ENCODE results near the gene RAB38. TPM values are rescaled to one million over a fixed set of nuclear protein-coding genes. Genes with fewer than 3 reads are reported as not detected.

The RAB38 gene
- total and polyA plus RNA-seq, 2 donors: 9.9 to 12.5 TPM

DNA sequence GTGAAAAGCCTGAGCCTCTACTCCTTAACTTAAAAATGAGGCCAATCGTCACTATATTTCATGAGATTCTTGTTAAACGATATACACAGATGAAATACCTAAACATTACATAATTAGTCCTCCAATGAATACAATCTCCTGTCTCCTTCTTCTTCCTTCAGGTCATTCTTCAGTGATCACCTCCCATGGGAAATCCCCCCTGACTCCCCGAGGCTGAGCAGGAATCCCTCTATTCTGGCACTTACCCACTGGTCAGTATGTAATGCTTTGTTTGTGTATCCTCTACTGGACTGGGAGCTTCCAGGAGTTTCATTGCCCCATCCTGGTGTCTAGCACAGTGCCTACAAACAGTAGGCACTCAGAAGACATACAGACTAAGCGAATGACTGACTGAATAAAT lies 52.3 kb downstream of the RAB38 start:
- Histone ChIP-seq H3K4me3 (ENCODE audit: low read length in 2 of 2) (no peak overlapping the region), H3K9me3 (ENCODE audit: control insufficient read depth in 2 of 2, insufficient read depth in 1 of 2, low read length in 1 of 2) (no peaks in the 10 kb centered on the region), H3K4me1 (ENCODE audit: control insufficient read depth in 2 of 2, insufficient read depth in 2 of 2, low read length in 2 of 2) (no peaks in the 10 kb centered on the region), H3K27me3 (ENCODE audit: control insufficient read depth in 2 of 2, insufficient read depth in 1 of 2, low read length in 1 of 2) (no peaks in the 10 kb centered on the region), H3K27ac (ENCODE audit: low read depth in 1 of 2, low read length in 1 of 2) (no peak overlapping the region), H3K36me3 (ENCODE audit: control insufficient read depth in 2 of 2, insufficient read depth in 2 of 2, low read length in 1 of 2) (no peaks in the 10 kb centered on the region)
- no peak for DNase-seq (ENCODE audit: low read depth in 6 of 9, low spot score in 9 of 9)
- 94% methylated on average over 4 of the region's 4 CpGs for WGBS

DNA sequence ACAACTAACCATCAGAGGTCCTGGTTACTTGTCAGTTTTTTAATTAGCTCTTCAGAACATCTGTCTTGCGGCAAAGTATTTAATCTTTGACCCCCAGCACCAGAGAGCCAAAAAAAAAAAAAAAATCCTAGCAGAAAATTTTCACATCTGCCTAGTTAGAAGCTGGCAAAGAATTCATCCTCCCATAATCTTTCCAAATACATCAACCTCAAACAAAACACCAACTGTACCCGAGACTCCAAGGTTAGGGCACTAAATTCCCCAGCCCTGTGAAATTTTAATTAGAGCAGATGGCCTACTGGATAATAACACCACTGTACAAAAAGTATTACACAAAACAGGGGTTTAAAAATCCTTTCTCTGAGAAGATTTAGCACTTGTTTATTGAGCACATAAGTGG lies 55.7 kb downstream of the RAB38 start:
- H3K27me3 ChIP-seq (ENCODE audit: control insufficient read depth in 2 of 2, insufficient read depth in 1 of 2, low read length in 1 of 2): no peaks in the 10 kb centered on the region
- no peaks in the 10 kb centered on the region for H3K9me3 ChIP-seq (ENCODE audit: control insufficient read depth in 2 of 2, insufficient read depth in 1 of 2, low read length in 1 of 2)
- DNase-seq (ENCODE audit: low read depth in 6 of 9, low spot score in 9 of 9): no peak
- 92% methylated on average over 2 of the region's 2 CpGs for WGBS
- H3K4me3 ChIP-seq (ENCODE audit: low read length in 2 of 2): no peak overlapping the region
- no peak overlapping the region for H3K27ac ChIP-seq (ENCODE audit: low read depth in 1 of 2, low read length in 1 of 2)
- H3K36me3 ChIP-seq (ENCODE audit: control insufficient read depth in 2 of 2, insufficient read depth in 2 of 2, low read length in 1 of 2): no peaks in the 10 kb centered on the region
- no peaks in the 10 kb centered on the region for H3K4me1 ChIP-seq (ENCODE audit: control insufficient read depth in 2 of 2, insufficient read depth in 2 of 2, low read length in 2 of 2)

DNA sequence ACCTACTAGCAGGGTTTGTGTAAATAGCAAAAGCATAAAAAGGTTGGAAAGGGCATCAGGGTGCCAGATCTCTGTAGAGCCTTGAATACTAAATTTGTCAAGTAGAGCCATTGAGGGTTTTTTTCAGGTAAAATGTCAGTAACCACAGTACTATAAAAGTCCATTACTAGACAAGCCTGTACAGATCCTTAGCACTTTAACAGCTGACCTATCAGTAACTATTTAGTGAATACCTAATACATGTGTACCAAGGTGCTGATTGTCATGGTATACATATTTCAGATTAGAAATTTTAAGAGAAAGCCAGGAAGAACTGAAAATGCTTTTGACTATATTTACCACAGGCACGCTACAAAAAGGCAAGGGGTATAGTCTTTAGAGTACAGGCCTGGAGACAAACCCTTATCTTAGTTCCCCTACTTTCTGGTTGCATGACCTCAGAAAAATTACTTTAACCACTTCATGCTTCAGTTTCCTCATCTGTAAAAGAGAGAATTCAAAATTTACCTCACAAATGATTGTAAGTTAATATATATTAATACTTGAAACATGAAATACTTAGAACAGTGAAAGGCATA lies 57.9 kb downstream of the RAB38 start:
- WGBS: 95% methylated on average over 1 of the region's 1 CpG
- Histone ChIP-seq H3K9me3 (ENCODE audit: control insufficient read depth in 2 of 2, insufficient read depth in 1 of 2, low read length in 1 of 2) (no peaks in the 10 kb centered on the region), H3K36me3 (ENCODE audit: control insufficient read depth in 2 of 2, insufficient read depth in 2 of 2, low read length in 1 of 2) (no peaks in the 10 kb centered on the region), H3K4me1 (ENCODE audit: control insufficient read depth in 2 of 2, insufficient read depth in 2 of 2, low read length in 2 of 2) (no peaks in the 10 kb centered on the region), H3K27ac (ENCODE audit: low read depth in 1 of 2, low read length in 1 of 2) (no peak overlapping the region), H3K4me3 (ENCODE audit: low read length in 2 of 2) (no peak overlapping the region), H3K27me3 (ENCODE audit: control insufficient read depth in 2 of 2, insufficient read depth in 1 of 2, low read length in 1 of 2) (no peaks in the 10 kb centered on the region)
- no peak for DNase-seq (ENCODE audit: low read depth in 6 of 9, low spot score in 9 of 9)

DNA sequence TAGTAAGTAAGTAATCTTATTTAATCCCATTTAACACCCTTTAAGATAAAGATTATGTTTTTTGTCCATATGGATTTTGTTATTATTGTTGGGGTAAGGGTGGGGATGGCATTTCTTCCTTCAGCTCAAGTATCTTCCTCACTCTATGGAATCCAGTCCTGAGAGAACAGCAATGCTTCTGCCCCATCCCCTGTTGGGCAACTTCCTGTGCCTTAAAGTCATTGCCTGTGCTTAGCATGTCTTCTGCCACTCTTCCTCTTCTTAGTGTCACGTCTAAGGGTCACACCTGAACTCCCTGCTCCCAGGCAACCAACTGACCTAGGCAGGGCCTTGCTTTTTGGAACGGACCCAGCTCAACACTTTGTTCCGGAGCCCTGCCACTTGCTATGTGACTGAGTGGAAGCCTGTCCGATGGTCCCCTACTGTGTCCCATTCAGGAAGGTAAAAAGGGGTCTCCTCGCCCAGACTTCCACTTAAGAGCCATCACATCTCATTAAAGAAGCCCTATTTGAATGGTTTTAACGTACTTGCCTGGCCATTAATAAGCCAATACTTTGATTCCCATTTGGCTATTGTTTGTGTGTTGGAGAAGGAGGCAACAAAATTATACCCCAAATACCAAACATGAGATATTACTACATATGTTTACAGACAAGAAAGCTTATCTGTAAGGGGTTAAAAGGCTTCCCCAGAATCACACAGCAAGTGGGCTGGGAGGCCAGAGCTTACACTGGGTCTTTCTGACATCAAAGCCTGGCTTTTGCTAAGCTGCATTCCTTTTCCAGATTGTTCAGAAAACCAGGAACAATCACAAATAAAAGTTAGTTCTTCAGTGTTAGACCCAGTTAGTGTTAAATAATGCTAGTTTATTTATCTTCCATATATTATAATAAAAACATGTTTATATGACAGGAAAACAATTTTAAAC lies 59.2 kb downstream of the RAB38 start:
- H3K4me1 ChIP-seq (ENCODE audit: control insufficient read depth in 2 of 2, insufficient read depth in 2 of 2, low read length in 2 of 2): no peaks in the 10 kb centered on the region
- H3K9me3 ChIP-seq (ENCODE audit: control insufficient read depth in 2 of 2, insufficient read depth in 1 of 2, low read length in 1 of 2): no peaks in the 10 kb centered on the region
- no peak overlapping the region for H3K27ac ChIP-seq (ENCODE audit: low read depth in 1 of 2, low read length in 1 of 2)
- 92% methylated on average over 6 of the region's 6 CpGs for WGBS
- no peak overlapping the region for H3K4me3 ChIP-seq (ENCODE audit: low read length in 2 of 2)
- H3K36me3 ChIP-seq (ENCODE audit: control insufficient read depth in 2 of 2, insufficient read depth in 2 of 2, low read length in 1 of 2): no peaks in the 10 kb centered on the region
- DNase-seq (ENCODE audit: low read depth in 6 of 9, low spot score in 9 of 9): no peak
- H3K27me3 ChIP-seq (ENCODE audit: control insufficient read depth in 2 of 2, insufficient read depth in 1 of 2, low read length in 1 of 2): no peaks in the 10 kb centered on the region

DNA sequence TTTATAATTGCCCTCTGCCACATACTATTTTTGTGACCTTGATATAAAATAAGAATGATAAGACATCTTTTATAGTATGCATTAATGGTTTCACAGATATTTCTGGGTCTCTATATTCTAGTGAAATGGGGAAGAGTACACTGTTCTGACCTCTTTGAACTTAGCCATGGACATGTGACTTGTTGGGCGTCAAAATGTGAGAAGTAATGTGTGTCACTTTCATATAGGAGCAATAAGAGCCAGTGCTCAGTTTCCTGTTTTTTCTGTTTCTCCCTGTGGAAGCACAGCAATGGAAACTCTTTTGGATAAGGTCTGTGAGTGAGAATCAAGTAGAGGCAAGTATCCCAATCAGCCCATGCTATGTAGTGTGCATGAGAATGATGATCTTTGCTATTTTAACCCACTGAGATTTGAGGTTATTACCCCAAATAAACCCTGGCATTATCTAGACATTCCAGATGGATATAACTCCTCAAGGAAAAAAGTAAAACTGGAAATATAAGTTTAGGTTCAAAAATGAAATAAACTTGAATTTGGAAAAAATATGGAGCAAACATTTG lies 60.7 kb downstream of the RAB38 start:
- H3K9me3 ChIP-seq (ENCODE audit: control insufficient read depth in 2 of 2, insufficient read depth in 1 of 2, low read length in 1 of 2): no peaks in the 10 kb centered on the region

DNA sequence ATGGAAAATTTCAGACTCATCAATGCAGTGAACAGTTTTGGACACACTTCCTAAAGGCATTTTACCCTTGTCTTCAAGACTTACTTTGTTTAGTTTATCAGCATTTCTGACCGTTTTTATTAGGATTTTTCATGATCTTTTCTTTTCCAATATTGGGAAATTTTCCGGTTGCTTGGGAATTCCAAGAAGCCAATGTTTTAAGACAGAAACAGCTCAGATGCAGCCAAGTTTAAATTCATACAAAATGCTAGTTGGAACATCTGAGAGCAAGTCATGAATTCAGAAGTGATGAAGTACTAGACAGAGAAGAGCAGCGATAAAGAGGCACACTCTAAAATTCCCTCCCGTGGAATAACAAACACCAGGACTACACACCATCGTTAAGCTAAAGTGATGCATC lies 68.6 kb downstream of the RAB38 start:
- 90% methylated on average over 5 of the region's 5 CpGs for WGBS

More for the DNA sequence above, 60.7 kb downstream of the RAB38 start:
- no peaks in the 10 kb centered on the region for H3K27me3 ChIP-seq (ENCODE audit: control insufficient read depth in 2 of 2, insufficient read depth in 1 of 2, low read length in 1 of 2)
- 92% methylated on average over 1 of the region's 1 CpG for WGBS
- H3K4me1 ChIP-seq (ENCODE audit: control insufficient read depth in 2 of 2, insufficient read depth in 2 of 2, low read length in 2 of 2): no peaks in the 10 kb centered on the region
- H3K27ac ChIP-seq (ENCODE audit: low read depth in 1 of 2, low read length in 1 of 2): no peak overlapping the region
- no peak for DNase-seq (ENCODE audit: low read depth in 6 of 9, low spot score in 9 of 9)
- H3K4me3 ChIP-seq (ENCODE audit: low read length in 2 of 2): no peak overlapping the region
- H3K36me3 ChIP-seq (ENCODE audit: control insufficient read depth in 2 of 2, insufficient read depth in 2 of 2, low read length in 1 of 2): no peaks in the 10 kb centered on the region

DNA sequence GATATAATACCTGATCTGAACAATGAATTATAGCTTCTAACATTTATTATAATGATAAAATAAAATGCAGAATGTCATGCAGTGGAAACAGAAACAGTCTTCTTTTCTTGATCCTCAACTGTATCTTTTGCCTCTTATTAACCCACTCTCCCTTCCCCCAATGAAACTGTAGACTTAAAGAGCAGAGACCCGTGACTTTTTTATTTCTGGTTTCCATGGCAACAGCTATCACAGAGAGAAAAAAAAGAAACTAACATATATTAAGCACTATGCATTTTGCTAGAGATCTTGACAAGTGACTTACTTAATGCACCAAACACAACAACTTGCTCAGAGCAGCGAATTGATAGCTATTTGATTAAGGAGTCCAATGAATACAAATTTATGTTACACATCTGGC lies 69.3 kb downstream of the RAB38 start:
- DNase-seq (ENCODE audit: low read depth in 6 of 9, low spot score in 9 of 9): no peak
- Histone ChIP-seq H3K27ac (ENCODE audit: low read depth in 1 of 2, low read length in 1 of 2) (no peak overlapping the region), H3K4me1 (ENCODE audit: control insufficient read depth in 2 of 2, insufficient read depth in 2 of 2, low read length in 2 of 2) (no peaks in the 10 kb centered on the region), H3K4me3 (ENCODE audit: low read length in 2 of 2) (no peak overlapping the region), H3K27me3 (ENCODE audit: control insufficient read depth in 2 of 2, insufficient read depth in 1 of 2, low read length in 1 of 2) (no peaks in the 10 kb centered on the region), H3K36me3 (ENCODE audit: control insufficient read depth in 2 of 2, insufficient read depth in 2 of 2, low read length in 1 of 2) (no peaks in the 10 kb centered on the region), H3K9me3 (ENCODE audit: control insufficient read depth in 2 of 2, insufficient read depth in 1 of 2, low read length in 1 of 2) (no peaks in the 10 kb centered on the region)
- 79% methylated on average over 2 of the region's 2 CpGs for WGBS

More for the DNA sequence above, 68.6 kb downstream of the RAB38 start:
- Histone ChIP-seq H3K4me1 (ENCODE audit: control insufficient read depth in 2 of 2, insufficient read depth in 2 of 2, low read length in 2 of 2) (no peaks in the 10 kb centered on the region), H3K27me3 (ENCODE audit: control insufficient read depth in 2 of 2, insufficient read depth in 1 of 2, low read length in 1 of 2) (no peaks in the 10 kb centered on the region), H3K9me3 (ENCODE audit: control insufficient read depth in 2 of 2, insufficient read depth in 1 of 2, low read length in 1 of 2) (no peaks in the 10 kb centered on the region), H3K27ac (ENCODE audit: low read depth in 1 of 2, low read length in 1 of 2) (no peak overlapping the region), H3K4me3 (ENCODE audit: low read length in 2 of 2) (no peak overlapping the region), H3K36me3 (ENCODE audit: control insufficient read depth in 2 of 2, insufficient read depth in 2 of 2, low read length in 1 of 2) (no peaks in the 10 kb centered on the region)
- no peak for DNase-seq (ENCODE audit: low read depth in 6 of 9, low spot score in 9 of 9)

DNA sequence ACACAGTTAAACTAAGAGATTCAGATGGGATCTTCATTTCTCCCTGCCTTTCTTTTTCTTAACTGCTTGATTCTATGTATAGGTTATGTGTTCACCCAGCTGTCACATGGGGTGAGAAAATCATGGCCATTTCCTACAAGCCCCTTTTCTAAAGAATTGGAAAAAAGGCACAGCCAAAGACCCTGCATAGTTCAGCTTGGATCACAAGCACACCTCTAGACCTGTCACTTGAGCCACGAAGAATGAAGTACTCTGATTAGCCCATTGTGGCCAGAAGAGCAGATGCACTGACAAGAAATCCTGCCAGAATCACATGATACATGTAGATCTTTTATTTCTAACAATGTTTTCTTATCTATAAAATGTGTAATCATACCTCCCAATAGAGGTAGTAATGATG lies 69.7 kb downstream of the RAB38 start:
- Histone ChIP-seq H3K27me3 (ENCODE audit: control insufficient read depth in 2 of 2, insufficient read depth in 1 of 2, low read length in 1 of 2) (no peaks in the 10 kb centered on the region), H3K9me3 (ENCODE audit: control insufficient read depth in 2 of 2, insufficient read depth in 1 of 2, low read length in 1 of 2) (no peaks in the 10 kb centered on the region)

DNA sequence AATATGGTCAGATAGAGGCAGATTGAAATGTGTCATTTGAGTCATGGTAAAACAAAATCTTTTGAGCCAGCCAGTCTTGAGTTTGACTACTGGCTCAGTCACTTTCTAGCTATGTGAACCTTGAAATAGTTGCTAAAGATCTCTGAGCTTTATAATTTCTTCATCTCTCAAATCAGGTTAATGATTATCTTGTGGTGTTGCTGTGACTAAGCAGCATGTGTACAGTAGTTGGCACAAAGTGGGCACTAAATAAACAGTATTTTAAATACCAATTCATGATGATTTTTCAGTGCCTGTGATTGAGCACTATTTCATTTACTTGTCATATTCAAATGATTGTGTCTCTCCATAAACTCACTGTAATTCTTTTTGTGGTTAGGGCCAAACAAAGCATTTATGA lies 70.8 kb downstream of the RAB38 start:
- H3K36me3 ChIP-seq (ENCODE audit: control insufficient read depth in 2 of 2, insufficient read depth in 2 of 2, low read length in 1 of 2): no peaks in the 10 kb centered on the region

More for the DNA sequence above, 69.7 kb downstream of the RAB38 start:
- Histone ChIP-seq H3K4me3 (ENCODE audit: low read length in 2 of 2) (no peak overlapping the region), H3K4me1 (ENCODE audit: control insufficient read depth in 2 of 2, insufficient read depth in 2 of 2, low read length in 2 of 2) (no peaks in the 10 kb centered on the region), H3K36me3 (ENCODE audit: control insufficient read depth in 2 of 2, insufficient read depth in 2 of 2, low read length in 1 of 2) (no peaks in the 10 kb centered on the region), H3K27ac (ENCODE audit: low read depth in 1 of 2, low read length in 1 of 2) (no peak overlapping the region)
- DNase-seq (ENCODE audit: low read depth in 6 of 9, low spot score in 9 of 9): no peak
- 80% methylated on average over 1 of the region's 1 CpG for WGBS

More for the DNA sequence above, 70.8 kb downstream of the RAB38 start:
- Histone ChIP-seq H3K27ac (ENCODE audit: low read depth in 1 of 2, low read length in 1 of 2) (no peak overlapping the region), H3K27me3 (ENCODE audit: control insufficient read depth in 2 of 2, insufficient read depth in 1 of 2, low read length in 1 of 2) (no peaks in the 10 kb centered on the region), H3K4me1 (ENCODE audit: control insufficient read depth in 2 of 2, insufficient read depth in 2 of 2, low read length in 2 of 2) (no peaks in the 10 kb centered on the region), H3K4me3 (ENCODE audit: low read length in 2 of 2) (no peak overlapping the region), H3K9me3 (ENCODE audit: control insufficient read depth in 2 of 2, insufficient read depth in 1 of 2, low read length in 1 of 2) (no peaks in the 10 kb centered on the region)
- DNase-seq (ENCODE audit: low read depth in 6 of 9, low spot score in 9 of 9): no peak

All from thymus (tissue), 11 donors.